Left lung (tissue), 10 donors: ENCODE data around the gene CDH8. TPM values are rescaled to one million over a fixed set of nuclear protein-coding genes. Genes with fewer than 3 reads are reported as not detected.

Experiments used
- ATAC-seq: fragments of 200-7000 bp; cut with Tn5 transposase; one replicate; pipeline ENCODE4 v1.9.1; 2020; ENCODE audit warnings: moderate library complexity
- DNase-seq, 4 donors: peaks; one replicate each; pipeline ENCODE4 v3.0.0-alpha.2; 2013 to 2020
- H3K27ac ChIP-seq, 2 donors: fragments of 200-600 bp; sonication (generic) in 1 of 2; one replicate each; pipeline versions ENCODE4 v1.5.0 to v1.8.0; 2020 to 2021
- H3K27me3 ChIP-seq, 2 donors: fragments of 200-600 bp; sonication (generic) in 1 of 2; one replicate each; pipeline versions ENCODE4 v1.5.0 to v1.8.0; 2020 to 2021
- H3K36me3 ChIP-seq, 2 donors: fragments of 200-600 bp; sonication (generic) in 1 of 2; one replicate each; pipeline versions ENCODE4 v1.5.0 to v1.8.0; 2020 to 2021
- H3K4me1 ChIP-seq, 2 donors: fragments of 200-600 bp; one replicate each; pipeline ENCODE4 v1.8.0; 2021
- H3K4me3 ChIP-seq, 2 donors: fragments of 200-600 bp; sonication (generic) in 1 of 2; one replicate each; pipeline versions ENCODE4 v1.5.0 to v1.8.0; 2020 to 2021; ENCODE audit warnings: mild to moderate bottlenecking in 1 of 2
- H3K9me3 ChIP-seq, 2 donors: fragments of 200-600 bp; sonication (generic) in 1 of 2; one replicate each; pipeline versions ENCODE4 v1.5.0 to v1.8.0; 2020 to 2021
- CTCF ChIP-seq, 2 donors: fragments of 200-600 bp; sonication (generic) in 1 of 2; IDR thresholded peaks; one replicate each; pipeline versions ENCODE4 v1.5.0 to v1.8.0; 2021; ENCODE audit warnings: antibody characterized with exemption in 2 of 2
- intact Hi-C, 2 donors: fragments of 100-400 bp; cut with DNase I; formaldehyde crosslinking; loops; one replicate each; pipeline versions ENCODE4 v1.11.2 to v1.14.2; 2022
- polyA plus RNA-seq, 6 donors: library from polyadenylated mRNA; unstranded; fragments of 120-200 nt; gene quantifications; one replicate each; pipeline ENCODE4 v1.2.1, GENCODE V29; 2013; ENCODE audit not compliant: insufficient read length in 6 of 6
- total RNA-seq, 2 donors: library from RNA; stranded (reverse); fragmentation: NEBNext Ultra II Directional; extraction: Animal tissue kit (Norgen Biotek cat#: 25700); gene quantifications; one replicate each; pipeline ENCODE4 v1.2.1, GENCODE V29; 2021
- donor health status: DM: no; HTN: yes; CAD: no.
- donor health status: DM: no; HTN: no; CAD: no.

CDH8 gene
- total and polyA plus RNA-seq, 8 donors = 0.17 to 2.5 (median 1.2) TPM

- no peaks in the 10 kb centered on the region for H3K36me3 ChIP-seq
- no peaks in the 10 kb centered on the region for H3K27me3 ChIP-seq
- no peak overlapping the region for H3K27ac ChIP-seq
- ATAC-seq (no peak), DNase-seq (no peak)
- TF ChIP-seq CTCF (IDR thresholded peaks at IDR 0.05) = no peak
- no peak overlapping the region for H3K4me3 ChIP-seq
- intact Hi-C loops = no loop called here
- no peaks in the 10 kb centered on the region for H3K4me1 ChIP-seq
- H3K9me3 ChIP-seq = no peaks in the 10 kb centered on the region
Measured at GRCh38 chr16:61681124-61681523, 355.1 kb downstream of the CDH8 start.

GRCh38 chr16:61678182-61678581 lies 358.1 kb downstream of the CDH8 start:
- no peak for ATAC-seq
- Histone ChIP-seq H3K27ac (no peak overlapping the region), H3K36me3 (no peaks in the 10 kb centered on the region), H3K27me3 (no peaks in the 10 kb centered on the region), H3K4me1 (no peaks in the 10 kb centered on the region), H3K9me3 (peaks cover 0 to 4% of the 10 kb centered on the region in 2 donors), H3K4me3 (no peak overlapping the region)
- no peak for TF ChIP-seq CTCF (IDR thresholded peaks at IDR 0.05)
- DNase-seq = no peak
- intact Hi-C loops = no loop called here

GRCh38 chr16:61677776-61678175 lies 358.5 kb downstream of the CDH8 start:
- ATAC-seq = no peak
- Histone ChIP-seq H3K27ac (no peak overlapping the region), H3K27me3 (no peaks in the 10 kb centered on the region), H3K9me3 (peaks cover 0 to 4% of the 10 kb centered on the region in 2 donors), H3K4me3 (no peak overlapping the region), H3K36me3 (no peaks in the 10 kb centered on the region), H3K4me1 (no peaks in the 10 kb centered on the region)
- DNase-seq = no peak
- TF ChIP-seq CTCF (IDR thresholded peaks at IDR 0.05) = no peak
- intact Hi-C loops = no loop called here

GRCh38 chr16:61676740-61677139 lies 359.5 kb downstream of the CDH8 start:
- no peak overlapping the region for H3K27ac ChIP-seq
- ATAC-seq (no peak), DNase-seq (no peak)
- TF ChIP-seq CTCF (IDR thresholded peaks at IDR 0.05) = no peak
- H3K4me1 ChIP-seq = no peaks in the 10 kb centered on the region
- intact Hi-C loops = no loop called here
- H3K27me3 ChIP-seq = no peaks in the 10 kb centered on the region
- H3K36me3 ChIP-seq = no peaks in the 10 kb centered on the region
- H3K9me3 ChIP-seq = peaks cover 0 to 4% of the 10 kb centered on the region in 2 donors
- no peak overlapping the region for H3K4me3 ChIP-seq

GRCh38 chr16:61671161-61671560 lies 365.1 kb downstream of the CDH8 start:
- H3K9me3 ChIP-seq = peaks cover 0 to 4% of the 10 kb centered on the region in 2 donors
- no peak overlapping the region for H3K4me3 ChIP-seq
- no peak for DNase-seq
- no peak for ATAC-seq
- no peak overlapping the region for H3K27ac ChIP-seq
- H3K36me3 ChIP-seq = no peaks in the 10 kb centered on the region
- no peak for TF ChIP-seq CTCF (IDR thresholded peaks at IDR 0.05)
- intact Hi-C loops = no loop called here
- no peaks in the 10 kb centered on the region for H3K27me3 ChIP-seq
- H3K4me1 ChIP-seq = no peaks in the 10 kb centered on the region
